LNCAP (cell line): ENCODE results near the gene PPP2R5D.

Experiments used
- TF ChIP-seq, protein P1 (sequence below): fragments of 450-650 bp; IDR thresholded peaks from 2 replicates; pipeline ENCODE4 v1.5.1; 2017; ENCODE audit warnings: mild to moderate bottlenecking

The PPP2R5D gene

DNA sequence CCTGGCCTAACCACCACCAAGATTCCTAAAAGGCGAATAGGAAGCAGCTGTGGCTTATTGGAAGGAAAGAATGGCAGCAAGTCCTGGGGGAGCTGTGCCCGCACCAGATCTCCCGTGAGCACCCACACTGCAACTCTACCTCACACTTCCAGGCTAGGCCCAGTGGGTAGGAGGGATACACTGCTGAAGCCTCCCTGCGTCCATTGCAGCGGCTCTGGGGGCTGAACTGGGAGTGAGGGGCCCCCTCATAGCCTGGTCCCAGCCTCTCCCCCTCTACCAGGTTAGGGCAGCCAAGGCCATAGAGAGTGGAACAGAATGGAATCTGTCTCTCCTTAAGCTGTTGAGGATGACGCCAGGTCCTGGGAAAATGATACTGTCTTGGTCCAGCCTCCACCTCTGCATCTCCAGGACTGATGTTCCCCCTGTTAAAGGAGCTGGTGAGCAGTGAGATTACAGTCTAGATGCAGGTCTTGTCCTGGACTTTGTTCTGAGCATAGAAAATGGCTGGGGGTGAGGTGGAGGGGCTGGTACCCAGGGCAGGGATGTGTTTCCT is 43.8 kb upstream of the PPP2R5D start:
- TF ChIP-seq, protein P1, sequence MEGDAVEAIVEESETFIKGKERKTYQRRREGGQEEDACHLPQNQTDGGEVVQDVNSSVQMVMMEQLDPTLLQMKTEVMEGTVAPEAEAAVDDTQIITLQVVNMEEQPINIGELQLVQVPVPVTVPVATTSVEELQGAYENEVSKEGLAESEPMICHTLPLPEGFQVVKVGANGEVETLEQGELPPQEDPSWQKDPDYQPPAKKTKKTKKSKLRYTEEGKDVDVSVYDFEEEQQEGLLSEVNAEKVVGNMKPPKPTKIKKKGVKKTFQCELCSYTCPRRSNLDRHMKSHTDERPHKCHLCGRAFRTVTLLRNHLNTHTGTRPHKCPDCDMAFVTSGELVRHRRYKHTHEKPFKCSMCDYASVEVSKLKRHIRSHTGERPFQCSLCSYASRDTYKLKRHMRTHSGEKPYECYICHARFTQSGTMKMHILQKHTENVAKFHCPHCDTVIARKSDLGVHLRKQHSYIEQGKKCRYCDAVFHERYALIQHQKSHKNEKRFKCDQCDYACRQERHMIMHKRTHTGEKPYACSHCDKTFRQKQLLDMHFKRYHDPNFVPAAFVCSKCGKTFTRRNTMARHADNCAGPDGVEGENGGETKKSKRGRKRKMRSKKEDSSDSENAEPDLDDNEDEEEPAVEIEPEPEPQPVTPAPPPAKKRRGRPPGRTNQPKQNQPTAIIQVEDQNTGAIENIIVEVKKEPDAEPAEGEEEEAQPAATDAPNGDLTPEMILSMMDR: no peak

DNA sequence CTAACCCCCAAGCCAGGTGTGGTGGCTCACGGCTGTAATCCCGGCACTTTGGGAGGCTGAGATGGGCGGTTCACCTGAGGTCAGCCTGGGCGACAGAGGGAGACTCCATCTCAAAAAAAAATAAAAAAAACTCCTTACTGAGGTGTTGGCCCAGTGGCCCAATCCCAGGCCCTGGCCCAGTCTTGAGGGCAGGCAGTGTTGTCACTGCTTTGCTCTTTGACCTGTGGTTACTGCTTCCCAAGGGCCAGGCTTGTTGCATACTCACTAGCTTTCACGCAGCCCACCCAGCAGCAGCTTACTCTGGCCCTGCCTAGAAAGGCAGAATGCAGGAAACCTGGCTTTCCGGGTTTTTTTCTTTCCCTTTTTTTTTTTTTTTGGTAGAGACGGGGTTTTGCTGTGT is 41.9 kb upstream of the PPP2R5D start:
- TF ChIP-seq, protein P1: no peak

DNA sequence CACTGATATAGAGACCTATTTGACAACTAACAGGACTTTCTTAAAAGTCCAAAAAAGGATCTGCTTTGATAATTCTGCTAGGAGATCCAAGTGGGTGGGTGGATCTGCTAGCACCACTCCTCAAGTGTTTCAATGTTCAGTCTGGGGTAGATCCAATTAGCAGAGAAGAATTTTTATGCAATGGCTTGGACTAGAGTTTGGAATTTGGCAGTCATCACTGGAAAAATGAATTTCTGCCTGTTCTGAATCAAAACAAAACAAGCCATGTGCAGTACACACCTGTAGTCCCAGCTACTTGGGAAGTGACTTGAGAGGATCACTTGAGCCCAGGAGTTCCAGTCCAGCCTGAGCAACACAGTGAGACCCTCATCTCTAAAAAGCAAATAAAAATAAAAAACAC is 36.4 kb upstream of the PPP2R5D start:
- TF ChIP-seq, protein P1: no peak

DNA sequence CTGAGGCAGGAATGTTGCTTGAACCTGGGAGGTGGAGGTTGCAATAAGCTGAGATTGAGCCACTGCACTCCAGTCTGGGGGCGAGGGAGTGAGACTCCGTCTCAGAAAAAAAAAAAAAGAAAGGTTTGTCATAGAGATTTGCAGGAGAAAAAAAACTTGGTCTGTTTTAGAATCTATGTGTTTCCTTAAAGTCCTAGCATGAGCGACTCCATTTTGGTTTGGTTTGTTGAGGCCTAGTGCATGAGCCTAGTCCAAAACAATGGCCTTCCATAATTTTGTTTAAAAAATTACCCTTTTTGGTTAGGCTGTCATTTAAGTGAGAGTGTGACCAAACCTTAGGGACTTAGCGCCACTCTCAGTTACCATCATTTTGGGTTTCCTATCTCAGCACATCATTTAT is 32.0 kb upstream of the PPP2R5D start:
- TF ChIP-seq, protein P1: no peak

DNA sequence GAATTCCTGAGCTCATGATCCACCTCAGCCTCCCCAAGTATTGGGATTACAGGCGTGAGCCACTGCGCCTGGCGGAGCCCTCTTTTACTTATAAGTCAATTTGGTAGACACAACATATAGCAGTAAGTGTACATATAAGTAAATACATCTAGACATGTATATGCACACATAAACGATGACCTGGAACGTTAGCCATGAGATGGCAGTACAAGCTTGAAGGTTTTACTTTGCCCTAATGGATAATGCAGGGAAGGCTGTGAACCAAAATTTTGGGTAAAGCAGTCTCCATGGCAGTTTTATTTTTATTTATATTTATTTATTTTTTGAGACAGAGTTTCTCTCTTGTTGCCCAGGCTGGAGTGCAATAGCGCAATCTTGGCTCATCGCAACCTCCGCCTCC is 26.2 kb upstream of the PPP2R5D start:
- TF ChIP-seq, protein P1: no peak

DNA sequence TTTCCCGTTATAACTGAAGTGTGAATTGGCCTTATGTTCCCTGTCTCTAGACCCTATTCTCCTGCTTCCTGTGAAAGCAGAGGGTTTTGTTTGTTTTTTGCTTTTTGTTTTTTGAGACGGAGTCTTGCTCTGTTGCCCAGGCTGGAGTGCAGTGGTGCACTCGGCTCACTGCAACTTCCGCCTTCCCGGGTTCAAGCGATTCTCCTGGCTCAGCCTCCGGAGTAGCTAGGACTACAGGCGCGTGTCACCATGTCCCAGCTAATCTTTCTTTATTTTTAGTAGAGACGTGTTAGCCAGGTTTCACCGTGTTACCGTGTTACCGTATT is 24.5 kb upstream of the PPP2R5D start:
- TF ChIP-seq, protein P1: no peak

DNA sequence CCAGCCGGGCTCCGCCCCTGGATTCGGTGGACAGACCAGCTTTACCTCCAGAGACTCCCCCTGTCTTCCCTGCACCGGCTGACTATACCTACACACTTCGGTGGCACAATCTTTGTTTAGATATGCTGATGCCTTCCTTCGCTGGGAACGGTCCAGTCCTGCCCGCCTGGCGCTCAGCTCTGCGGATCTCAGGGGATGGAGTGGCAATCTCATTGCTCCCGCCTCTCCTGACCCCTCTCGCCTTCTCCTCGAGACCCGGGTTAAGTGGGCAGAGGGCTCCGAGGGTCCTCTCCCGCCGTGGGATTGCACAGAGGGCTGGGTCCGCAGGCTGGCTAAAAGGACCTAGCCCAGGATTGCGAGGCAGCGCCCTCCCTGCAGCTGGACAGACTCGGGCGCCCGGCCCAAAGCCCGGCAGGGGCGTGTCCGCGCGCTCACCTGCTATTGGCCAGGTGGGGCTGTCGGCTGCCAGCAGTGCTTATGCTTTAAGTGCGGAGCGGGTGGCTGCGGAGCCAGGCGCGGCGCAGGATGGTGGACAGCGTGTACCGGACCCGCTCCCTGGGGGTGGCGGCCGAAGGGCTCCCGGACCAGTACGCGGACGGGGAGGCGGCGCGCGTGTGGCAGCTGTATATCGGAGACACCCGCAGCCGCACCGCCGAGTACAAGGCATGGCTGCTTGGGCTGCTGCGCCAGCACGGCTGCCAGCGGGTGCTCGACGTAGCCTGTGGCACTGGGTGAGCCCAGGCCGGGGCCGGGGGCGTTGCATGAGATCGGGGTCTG is 23.9 kb upstream of the PPP2R5D start, which contains the start of gene GNMT:
TSS of gene GNMT (plus strand) at position 512 of the 777 bp plus-strand sequence. CDS start at position 526, 14 bp downstream.
- TF ChIP-seq, protein P1: no peak
